Activated CD8-positive, alpha-beta memory T cell treated with anti-CD3 and anti-CD28 coated beads, Interleukin-2, amount 50 U/mL, for 48 hours (primary cell): ENCODE data around the gene THSD4.

Experiments used
- DNase-seq: peaks from one replicate; pipeline ENCODE4 v3.0.0-alpha.2; 2020

The THSD4 gene

GRCh38 chr15:71114887-71115566 is at the start of gene THSD4:
TSS of gene THSD4 (plus strand) at chr15:71115471.
- DNase-seq = peak; percentile 90

DNA sequence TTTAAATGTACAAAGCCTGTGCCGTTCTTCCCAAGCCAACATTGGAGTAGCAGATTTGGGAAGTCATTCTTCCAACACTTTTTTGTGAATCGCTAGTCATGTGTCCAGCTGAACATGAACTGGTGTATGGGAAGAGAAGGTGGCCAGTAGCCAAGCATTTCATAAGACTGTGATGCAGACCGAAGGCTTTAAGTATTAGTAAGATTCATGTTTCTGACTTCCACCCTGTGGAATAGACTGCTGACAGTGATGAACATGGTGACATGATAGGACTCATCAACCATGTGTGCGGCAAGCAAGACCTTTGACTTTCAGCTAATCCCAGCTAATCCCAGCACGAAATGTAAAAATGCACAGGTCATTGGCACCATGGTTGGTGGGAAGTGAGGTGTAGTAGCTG is 48.3 kb upstream of the THSD4 start:
- no peak for DNase-seq

- DNase-seq = no peak
Measured at GRCh38 chr15:71069693-71070092, 45.6 kb upstream of the THSD4 start.

DNA sequence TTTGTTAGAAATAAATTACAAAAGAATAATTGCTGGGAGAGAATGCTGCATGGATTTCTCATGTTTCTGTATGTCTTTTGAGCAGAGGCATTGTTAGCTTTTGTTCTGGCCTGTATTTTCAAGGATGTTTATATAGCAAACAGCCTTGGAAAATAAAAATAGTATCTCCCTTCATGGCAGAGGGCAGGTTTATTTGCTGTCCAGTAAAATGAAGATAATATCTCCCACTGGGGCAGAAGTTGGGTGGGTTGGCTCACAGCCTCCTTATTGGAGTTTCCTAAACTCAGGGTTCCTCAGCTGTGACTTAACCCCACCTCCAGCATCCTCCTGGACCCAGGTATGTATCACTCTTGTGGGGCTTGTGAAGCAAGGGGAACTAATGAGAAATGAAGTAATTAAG is 43.7 kb upstream of the THSD4 start:
- no peak for DNase-seq

DNA sequence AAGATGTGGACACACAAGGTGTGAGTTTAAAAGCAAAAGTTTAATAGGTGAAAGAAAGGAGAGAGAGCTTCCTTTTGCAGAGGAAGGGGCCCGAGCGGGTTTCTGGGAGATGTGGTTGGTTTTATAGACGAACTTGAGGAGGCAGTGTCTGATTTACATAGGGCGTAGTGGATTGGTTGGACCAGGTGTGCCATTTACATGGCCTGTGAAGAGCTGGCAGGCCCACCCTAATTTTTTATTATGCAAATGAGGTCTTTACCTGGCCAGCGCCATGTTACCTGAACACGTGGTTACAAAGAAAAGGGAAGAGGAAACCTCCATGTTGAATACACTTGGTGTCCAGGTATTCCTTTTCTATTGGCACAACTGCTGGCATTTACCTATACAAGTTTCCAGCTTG is 42.8 kb upstream of the THSD4 start:
- no peak for DNase-seq

- no peak for DNase-seq
Measured at GRCh38 chr15:71078506-71079207, 36.6 kb upstream of the THSD4 start.

DNA sequence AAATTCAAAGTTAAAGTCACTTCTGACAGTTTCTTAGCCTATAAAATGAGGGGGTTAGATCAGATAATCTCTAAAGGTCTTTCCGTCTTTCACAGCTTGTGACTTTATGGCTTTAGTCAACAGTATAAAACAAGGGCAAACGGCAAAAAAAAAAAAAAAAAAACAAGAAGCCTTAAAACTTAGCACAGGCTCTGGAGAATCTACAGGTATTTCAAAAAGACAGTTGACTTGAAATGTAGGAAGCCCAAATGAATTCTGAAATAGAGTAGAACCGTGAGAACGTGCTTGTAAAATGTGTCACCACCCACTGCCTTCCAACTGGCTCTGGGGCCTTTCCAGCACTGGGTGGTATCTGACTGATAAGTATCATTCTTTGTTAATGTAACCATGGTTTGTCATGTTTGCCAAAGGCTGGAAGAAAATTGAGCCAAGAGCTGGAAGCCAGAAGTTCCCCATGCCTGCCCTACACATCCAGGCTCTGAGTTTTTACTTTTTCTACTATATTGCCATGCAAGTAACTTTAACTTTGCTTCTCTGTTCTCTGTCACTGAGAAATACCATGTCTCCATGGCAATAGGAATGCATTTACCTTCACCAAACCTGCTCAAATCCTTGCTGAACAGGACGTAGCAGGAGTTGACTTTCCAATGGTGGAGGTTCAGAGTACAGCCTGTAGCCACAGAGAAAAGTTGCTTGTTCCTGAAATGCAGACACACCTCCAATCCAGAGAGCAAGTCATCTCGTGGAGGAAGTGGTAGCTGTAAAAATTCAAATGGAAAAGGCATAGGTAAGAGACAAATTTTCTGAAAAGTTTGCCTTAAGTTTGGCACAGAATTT is 35.8 kb upstream of the THSD4 start:
- no peak for DNase-seq

DNA sequence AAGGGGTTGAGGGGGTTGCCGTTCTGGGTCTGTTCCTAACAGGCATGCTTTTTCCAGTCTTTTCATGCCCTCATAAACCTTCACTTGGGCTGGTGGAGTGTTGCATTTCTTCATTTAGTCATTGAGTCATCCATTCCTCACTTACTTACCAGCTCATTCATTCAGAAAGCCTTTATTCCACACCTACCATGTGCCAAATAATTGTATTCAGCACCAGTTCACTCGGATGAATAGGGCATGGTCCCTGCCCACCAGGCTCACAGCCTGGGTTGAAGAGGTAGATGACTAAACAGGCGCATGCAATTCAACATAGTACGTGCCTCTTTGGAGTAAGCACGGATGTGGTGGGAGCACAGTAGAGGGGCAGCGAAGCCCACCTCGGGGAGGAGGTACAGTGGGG is 35.1 kb upstream of the THSD4 start:
- DNase-seq = no peak

- no peak for DNase-seq
Measured at GRCh38 chr15:71080705-71081104, 34.6 kb upstream of the THSD4 start.

GRCh38 chr15:71082803-71083202 is 32.5 kb upstream of the THSD4 start:
- no peak for DNase-seq

GRCh38 chr15:71083349-71083748 is 31.9 kb upstream of the THSD4 start:
- no peak for DNase-seq

- no peak for DNase-seq
Measured at GRCh38 chr15:71084264-71084663, 31.0 kb upstream of the THSD4 start.

- DNase-seq = no peak
Measured at GRCh38 chr15:71085809-71086208, 29.5 kb upstream of the THSD4 start.

DNA sequence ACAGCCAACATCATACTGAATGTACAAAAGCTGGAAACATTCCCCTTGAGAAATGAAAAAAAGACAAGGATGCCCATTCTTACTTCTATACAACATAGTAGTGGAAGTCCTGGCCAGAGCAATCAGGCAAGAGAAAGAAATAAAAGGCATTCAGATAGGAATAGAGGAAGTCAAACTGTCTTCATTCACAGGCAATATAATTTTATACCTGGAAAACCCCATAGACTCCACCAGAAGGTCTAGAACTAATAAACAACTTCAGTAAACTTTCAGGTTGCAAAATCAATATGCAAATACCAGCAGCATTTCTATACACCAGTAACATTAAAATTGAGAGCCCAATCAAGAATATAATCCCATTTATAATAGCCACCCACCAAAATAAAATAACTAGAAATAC is 27.1 kb upstream of the THSD4 start:
- no peak for DNase-seq

GRCh38 chr15:71088683-71089082 is 26.6 kb upstream of the THSD4 start:
- no peak for DNase-seq

DNA sequence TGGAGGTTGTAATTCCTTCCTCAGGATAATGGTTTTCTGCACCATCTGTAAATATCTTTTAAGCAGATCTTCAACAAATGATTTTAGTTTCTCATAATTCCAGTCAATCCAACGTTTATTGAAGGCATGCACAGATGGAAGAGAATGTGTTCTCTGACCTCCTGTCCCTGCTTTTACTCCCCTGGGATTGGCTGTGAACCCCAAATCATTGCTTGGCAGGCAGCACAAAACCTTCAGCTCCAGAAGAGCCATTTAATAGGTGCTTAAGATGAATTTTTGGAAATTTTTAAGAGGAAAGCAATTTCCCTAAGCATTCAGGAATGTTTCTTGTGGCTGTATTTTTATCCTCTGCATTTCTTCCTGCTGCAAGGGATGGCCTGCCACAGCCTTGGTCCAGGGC is 25.5 kb upstream of the THSD4 start:
- no peak for DNase-seq

- no peak for DNase-seq
Measured at GRCh38 chr15:71091601-71092000, 23.7 kb upstream of the THSD4 start.

- no peak for DNase-seq
Measured at GRCh38 chr15:71092056-71092600, 23.1 kb upstream of the THSD4 start.

DNA sequence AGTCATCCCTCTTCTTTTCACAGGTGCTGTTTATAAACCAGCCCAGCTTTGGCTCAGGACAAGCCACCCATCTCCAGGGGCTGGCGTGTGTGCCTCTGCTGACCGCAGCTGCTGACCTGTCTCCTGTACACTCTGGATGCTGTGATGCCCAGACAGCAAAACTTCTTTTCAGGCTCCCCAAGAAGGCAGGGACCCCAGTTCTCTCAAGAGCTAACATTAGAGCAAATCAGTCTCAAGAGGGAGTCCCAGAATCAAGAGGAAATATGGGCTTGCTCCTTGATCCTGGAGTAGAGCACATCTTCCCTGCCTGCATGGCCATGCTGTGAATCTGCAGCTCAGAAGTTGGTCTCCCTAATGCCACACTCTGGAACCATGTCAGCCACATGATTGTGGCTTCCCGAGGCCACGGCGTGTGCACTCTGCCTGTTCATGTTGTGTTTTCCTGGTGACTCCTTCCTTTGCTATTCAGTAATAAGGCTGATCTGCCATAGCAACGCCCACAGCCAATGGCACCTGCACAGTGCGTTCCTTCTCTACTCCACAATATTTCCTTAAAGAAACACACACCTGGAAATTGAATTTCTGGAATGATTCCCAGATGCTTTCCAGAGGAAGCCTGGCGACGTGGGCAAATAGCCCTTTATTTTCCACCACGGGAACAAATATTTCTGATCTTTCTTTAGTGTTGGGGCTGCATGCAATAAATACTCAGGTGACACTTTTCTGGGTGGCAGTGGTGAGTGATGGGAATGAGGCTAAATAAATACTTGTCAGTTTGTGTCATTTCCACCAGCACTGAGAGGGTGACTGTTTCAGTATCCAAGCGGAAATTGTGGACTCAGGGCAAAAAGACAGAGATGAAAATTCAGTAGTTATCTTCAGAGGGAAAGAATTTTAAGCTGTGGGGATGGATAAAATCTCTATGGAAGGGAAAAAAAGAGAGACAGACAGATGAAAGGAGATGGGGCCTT is 21.9 kb upstream of the THSD4 start:
- DNase-seq = no peak

- no peak for DNase-seq
Measured at GRCh38 chr15:71094137-71094536, 21.1 kb upstream of the THSD4 start.

GRCh38 chr15:71096676-71097075 is 18.6 kb upstream of the THSD4 start:
- no peak for DNase-seq

GRCh38 chr15:71097890-71098289 is 17.4 kb upstream of the THSD4 start:
- no peak for DNase-seq
